K562 (cell line): Measurements from ENCODE around the gene B9D2. TPM values are rescaled to one million over a fixed set of nuclear protein-coding genes. Genes with fewer than 3 reads are reported as not detected.

Experiments used
- BRCA1 ChIP-seq, 2 experiments: fragments of 450-650 bp in 1 of 2; sonication (generic) in 1 of 2; formaldehyde crosslinking in 1 of 2; IDR thresholded peaks; 2 replicates each; pipeline versions ENCODE4 v1.5.0 to v1.6.1; 2017 to 2020; ENCODE audit warnings: mild to moderate bottlenecking in 1 of 2, missing genetic modification reagents in 1 of 2
- BRD4 ChIP-seq: fragments of 200-600 bp; sonication (generic); IDR thresholded peaks from 2 replicates; pipeline ENCODE4 v1.6.1; 2017; ENCODE audit warnings: inconsistent platforms
- CCNT2 ChIP-seq: IDR thresholded peaks from 2 replicates; pipeline ENCODE4 v1.6.1; 2011; ENCODE audit warnings: borderline replicate concordance, low read depth, mild to moderate bottlenecking, moderate library complexity, mixed read lengths, low read length; ENCODE audit not compliant: insufficient read length; ENCODE audit errors: extremely low read depth
- ETS2 ChIP-seq: IDR thresholded peaks from 2 replicates; pipeline ENCODE4 v1.6.1; 2016; ENCODE audit warnings: borderline replicate concordance, missing genetic modification characterization, mild to moderate bottlenecking, moderate library complexity, missing compliant biosample characterization; ENCODE audit not compliant: poor library complexity, severe bottlenecking
- HINFP ChIP-seq: fragments of 450-650 bp; conservative IDR thresholded peaks from 2 replicates; pipeline ENCODE4 v1.6.1; 2016; ENCODE audit warnings: missing genetic modification characterization, low read depth, mild to moderate bottlenecking, control low read depth, missing compliant biosample characterization
- HMGXB4 ChIP-seq: sonication (generic); formaldehyde crosslinking; IDR thresholded peaks from 2 replicates; pipeline ENCODE4 v1.8.1; 2023; ENCODE audit warnings: mild to moderate bottlenecking, missing genetic modification reagents
- LARP7 ChIP-seq: fragments of 450-650 bp; IDR thresholded peaks from 2 replicates; pipeline ENCODE4 v1.6.1; 2016
- MECOM ChIP-seq: fragments of 250-450 bp; sonication (Bioruptor Pico); IDR thresholded peaks from 2 replicates; pipeline ENCODE4 v1.8.0; 2022; ENCODE audit warnings: inconsistent platforms
- NBN ChIP-seq: fragments of 450-650 bp; IDR thresholded peaks from 2 replicates; pipeline ENCODE4 v1.6.1; 2016; ENCODE audit warnings: low read depth, mild to moderate bottlenecking
- NFE2L1 ChIP-seq: fragments of 450-650 bp; IDR thresholded peaks from 2 replicates; pipeline ENCODE4 v1.6.1; 2016; ENCODE audit warnings: missing genetic modification characterization, low read depth, mild to moderate bottlenecking, missing compliant biosample characterization, moderate library complexity, borderline replicate concordance
- STAT5B ChIP-seq: fragments of 250-450 bp; sonication (Bioruptor Pico); IDR thresholded peaks from 2 replicates; pipeline ENCODE4 v1.8.0; 2021; ENCODE audit warnings: mild to moderate bottlenecking, inconsistent platforms
- ZNF668 ChIP-seq: fragments of 250-450 bp; sonication (Bioruptor Pico); IDR thresholded peaks from 2 replicates; pipeline ENCODE4 v1.8.0; 2022; ENCODE audit warnings: mild to moderate bottlenecking, inconsistent platforms
- ZNF699 ChIP-seq: fragments of 250-450 bp; sonication (Bioruptor Pico); IDR thresholded peaks from 2 replicates; pipeline ENCODE4 v1.8.0; 2021; ENCODE audit warnings: mild to moderate bottlenecking, moderate library complexity; ENCODE audit not compliant: insufficient replicate concordance
- polyA plus RNA-seq, 8 experiments: library from polyadenylated mRNA; depleted of rRNA in 4 of 8; stranded (reverse) in 5 of 8; unstranded in 3 of 8; fragments of >200 nt; fragmentation: Nextera tagmentation in 2 of 8; fragmentation: Illumina TruSeq in 1 of 8; extraction: Ambion mirVana in 2 of 8; extraction: Trizol in 1 of 8; gene quantifications; 2 replicates each; pipeline versions ENCODE4 v1.2.1 to v1.2.3, GENCODE V29; 2011 to 2014; ENCODE audit warnings: inconsistent platforms in 1 of 8, missing spikeins in 1 of 8
- total RNA-seq, 7 experiments: library from RNA; depleted of rRNA in 6 of 7; stranded (reverse); fragments of >200 nt in 6 of 7; fragmentation: Illumina TruSeq in 2 of 7; extraction: Trizol in 2 of 7; gene quantifications; 2 replicates each; pipeline versions ENCODE4 v1.2.1 to v1.2.3, GENCODE V29; 2011 to 2021; ENCODE audit warnings: low replicate concordance in 1 of 7
- TF ChIP-seq, protein P1 (sequence below), 2 experiments: IDR thresholded peaks; 2 replicates each; pipeline ENCODE4 v1.6.1; 2012; ENCODE audit warnings: improper control_type of control experiment in 2 of 2, low read depth in 2 of 2, low read length in 2 of 2, borderline replicate concordance in 1 of 2
- TF ChIP-seq, protein P2 (sequence below): fragments of 250-450 bp; sonication (Bioruptor Pico); IDR thresholded peaks from 2 replicates; pipeline ENCODE4 v1.4.0; 2020; ENCODE audit warnings: mild to moderate bottlenecking, moderate library complexity
- TF ChIP-seq, protein P3 (sequence below): sonication (generic); formaldehyde crosslinking; IDR thresholded peaks from 2 replicates; pipeline ENCODE4 v1.9.0; 2022; ENCODE audit warnings: mild to moderate bottlenecking, missing genetic modification reagents
- TF ChIP-seq, protein P4 (sequence below): fragments of 450-650 bp; conservative IDR thresholded peaks from 2 replicates; pipeline ENCODE4 v1.6.1; 2016; ENCODE audit warnings: missing genetic modification characterization, low read depth, mild to moderate bottlenecking, missing compliant biosample characterization, moderate library complexity

B9D2 gene
- total and polyA plus RNA-seq, 9 of the 15 experiments (the other 6 are each of a cell fraction or from before 2014, with no cell fraction given) = 0.83 to 6.9 (median 2.8) TPM

GRCh38 chr19:41323430-41324125 lies 40.4 kb downstream of the B9D2 start (continued):
- TF ChIP-seq, protein P1, sequence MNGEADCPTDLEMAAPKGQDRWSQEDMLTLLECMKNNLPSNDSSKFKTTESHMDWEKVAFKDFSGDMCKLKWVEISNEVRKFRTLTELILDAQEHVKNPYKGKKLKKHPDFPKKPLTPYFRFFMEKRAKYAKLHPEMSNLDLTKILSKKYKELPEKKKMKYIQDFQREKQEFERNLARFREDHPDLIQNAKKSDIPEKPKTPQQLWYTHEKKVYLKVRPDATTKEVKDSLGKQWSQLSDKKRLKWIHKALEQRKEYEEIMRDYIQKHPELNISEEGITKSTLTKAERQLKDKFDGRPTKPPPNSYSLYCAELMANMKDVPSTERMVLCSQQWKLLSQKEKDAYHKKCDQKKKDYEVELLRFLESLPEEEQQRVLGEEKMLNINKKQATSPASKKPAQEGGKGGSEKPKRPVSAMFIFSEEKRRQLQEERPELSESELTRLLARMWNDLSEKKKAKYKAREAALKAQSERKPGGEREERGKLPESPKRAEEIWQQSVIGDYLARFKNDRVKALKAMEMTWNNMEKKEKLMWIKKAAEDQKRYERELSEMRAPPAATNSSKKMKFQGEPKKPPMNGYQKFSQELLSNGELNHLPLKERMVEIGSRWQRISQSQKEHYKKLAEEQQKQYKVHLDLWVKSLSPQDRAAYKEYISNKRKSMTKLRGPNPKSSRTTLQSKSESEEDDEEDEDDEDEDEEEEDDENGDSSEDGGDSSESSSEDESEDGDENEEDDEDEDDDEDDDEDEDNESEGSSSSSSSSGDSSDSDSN (IDR thresholded peaks at IDR 0.05; ENCODE audit: borderline replicate concordance in 1 of 2, low read depth in 2 of 2, low read length in 2 of 2) = peak; percentile 3 to 80; a peak in 1 of 4 replicates
- TF ChIP-seq ZNF699 (CRISPR knock-in tag) = no peak
- 0 out of 2 replicates have a peak, but pooled peaks have one; percentile 9 for TF ChIP-seq BRD4
- TF ChIP-seq CCNT2 = peak; percentile 97
- TF ChIP-seq ETS2 (tag) = no peak
- TF ChIP-seq HMGXB4 (CRISPR knock-in tag) = no peak
- TF ChIP-seq HINFP (tag) = no peak
- TF ChIP-seq STAT5B (CRISPR knock-in tag) = no peak
- TF ChIP-seq, protein P2, sequence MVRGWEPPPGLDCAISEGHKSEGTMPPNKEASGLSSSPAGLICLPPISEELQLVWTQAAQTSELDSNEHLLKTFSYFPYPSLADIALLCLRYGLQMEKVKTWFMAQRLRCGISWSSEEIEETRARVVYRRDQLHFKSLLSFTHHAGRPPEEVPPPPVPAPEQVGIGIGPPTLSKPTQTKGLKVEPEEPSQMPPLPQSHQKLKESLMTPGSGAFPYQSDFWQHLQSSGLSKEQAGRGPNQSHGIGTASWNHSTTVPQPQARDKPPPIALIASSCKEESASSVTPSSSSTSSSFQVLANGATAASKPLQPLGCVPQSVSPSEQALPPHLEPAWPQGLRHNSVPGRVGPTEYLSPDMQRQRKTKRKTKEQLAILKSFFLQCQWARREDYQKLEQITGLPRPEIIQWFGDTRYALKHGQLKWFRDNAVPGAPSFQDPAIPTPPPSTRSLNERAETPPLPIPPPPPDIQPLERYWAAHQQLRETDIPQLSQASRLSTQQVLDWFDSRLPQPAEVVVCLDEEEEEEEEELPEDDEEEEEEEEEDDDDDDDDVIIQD (CRISPR knock-in tag) = no peak
- TF ChIP-seq NFE2L1 (tag) = no peak
- TF ChIP-seq, protein P3, sequence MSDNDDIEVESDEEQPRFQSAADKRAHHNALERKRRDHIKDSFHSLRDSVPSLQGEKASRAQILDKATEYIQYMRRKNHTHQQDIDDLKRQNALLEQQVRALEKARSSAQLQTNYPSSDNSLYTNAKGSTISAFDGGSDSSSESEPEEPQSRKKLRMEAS (CRISPR knock-in tag) = 0 out of 2 replicates have a peak, but pooled peaks have one; percentile 17
- TF ChIP-seq BRCA1 (IDR thresholded peaks at IDR 0.05) = no peak
- TF ChIP-seq BRCA1 (CRISPR knock-in tag; IDR thresholded peaks at IDR 0.05) = no peak
- TF ChIP-seq NBN = peak; percentile 86
- TF ChIP-seq, protein P4, sequence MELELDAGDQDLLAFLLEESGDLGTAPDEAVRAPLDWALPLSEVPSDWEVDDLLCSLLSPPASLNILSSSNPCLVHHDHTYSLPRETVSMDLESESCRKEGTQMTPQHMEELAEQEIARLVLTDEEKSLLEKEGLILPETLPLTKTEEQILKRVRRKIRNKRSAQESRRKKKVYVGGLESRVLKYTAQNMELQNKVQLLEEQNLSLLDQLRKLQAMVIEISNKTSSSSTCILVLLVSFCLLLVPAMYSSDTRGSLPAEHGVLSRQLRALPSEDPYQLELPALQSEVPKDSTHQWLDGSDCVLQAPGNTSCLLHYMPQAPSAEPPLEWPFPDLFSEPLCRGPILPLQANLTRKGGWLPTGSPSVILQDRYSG = 0 out of 2 replicates have a peak, but pooled peaks have one; percentile 54
- no peak for TF ChIP-seq ZNF668
- no peak for TF ChIP-seq MECOM (CRISPR knock-in tag)
- TF ChIP-seq LARP7 = no peak
